Renal cortical epithelial cell (primary cell): ENCODE measurements around the gene AFMID. TPM values are rescaled to one million over a fixed set of nuclear protein-coding genes. Genes with fewer than 3 reads are reported as not detected.
"Not testable (repeated sequence)": the region's sequence is repeated elsewhere in the genome, so short reads cannot be mapped to it uniquely, and the experiment has no call there.

Experiments
- DNase-seq: peaks from one replicate; pipeline ENCODE4 v3.0.0-alpha.2; 2011; ENCODE audit warnings: low read depth
- total RNA-seq: library from RNA; depleted of rRNA; stranded (reverse); fragments of >200 nt; gene quantifications from 2 replicates; pipeline ENCODE4 v1.2.3, GENCODE V29; 2014

The AFMID gene
- 27.6 and 28.7 TPM in 2 replicates for total RNA-seq

GRCh38 chr17:78186692-78187595 lies at the start of gene AFMID, which contains the start of gene TK1:
AFMID (plus strand) TSS chr17:78187362; CDS start chr17:78187371, 9 bp downstream.
TK1 (minus strand) TSS chr17:78187052; CDS start chr17:78186994, 58 bp downstream.
- DNase-seq: peak; percentile 90

GRCh38 chr17:78137392-78138203 lies 49.6 kb upstream of the AFMID start:
- DNase-seq: no peak

- DNase-seq: no peak
Observed at GRCh38 chr17:78138204-78139060, 48.7 kb upstream of the AFMID start.

GRCh38 chr17:78139861-78140168 lies 47.3 kb upstream of the AFMID start:
- not testable (repeated sequence) for DNase-seq

- peak; percentile 74 for DNase-seq
Observed at GRCh38 chr17:78140169-78141051, 46.8 kb upstream of the AFMID start.

- DNase-seq: no peak
Observed at GRCh38 chr17:78141437-78142118, 45.6 kb upstream of the AFMID start.

- DNase-seq: peak; percentile 87
Observed at GRCh38 chr17:78142119-78142861, 44.9 kb upstream of the AFMID start.

- no peak for DNase-seq
Observed at GRCh38 chr17:78143214-78144146, 43.7 kb upstream of the AFMID start.

GRCh38 chr17:78144147-78144719 lies 42.9 kb upstream of the AFMID start:
- DNase-seq: peak; percentile 80

GRCh38 chr17:78144736-78145641 lies 42.2 kb upstream of the AFMID start:
- DNase-seq: peak; percentile 58

- DNase-seq: no peak
Observed at GRCh38 chr17:78146471-78146869, 40.7 kb upstream of the AFMID start.

GRCh38 chr17:78146881-78147280 lies 40.3 kb upstream of the AFMID start:
- no peak for DNase-seq

- no peak for DNase-seq
Observed at GRCh38 chr17:78147315-78147998, 39.7 kb upstream of the AFMID start.

GRCh38 chr17:78148286-78149016 lies 38.7 kb upstream of the AFMID start:
- DNase-seq: no peak

GRCh38 chr17:78151514-78152008 lies 35.6 kb upstream of the AFMID start:
- DNase-seq: peak; percentile 89
